ENCODE data around the gene PLEKHA4. TPM values are rescaled to one million over a fixed set of nuclear protein-coding genes. Genes with fewer than 3 reads are reported as not detected.
"Not testable (repeated sequence)": the region's sequence is repeated elsewhere in the genome, so short reads cannot be mapped to it uniquely, and the experiment has no call there.

Gene PLEKHA4
- total RNA-seq, 1 experiment from 2014 or later, result not detected

DNA sequence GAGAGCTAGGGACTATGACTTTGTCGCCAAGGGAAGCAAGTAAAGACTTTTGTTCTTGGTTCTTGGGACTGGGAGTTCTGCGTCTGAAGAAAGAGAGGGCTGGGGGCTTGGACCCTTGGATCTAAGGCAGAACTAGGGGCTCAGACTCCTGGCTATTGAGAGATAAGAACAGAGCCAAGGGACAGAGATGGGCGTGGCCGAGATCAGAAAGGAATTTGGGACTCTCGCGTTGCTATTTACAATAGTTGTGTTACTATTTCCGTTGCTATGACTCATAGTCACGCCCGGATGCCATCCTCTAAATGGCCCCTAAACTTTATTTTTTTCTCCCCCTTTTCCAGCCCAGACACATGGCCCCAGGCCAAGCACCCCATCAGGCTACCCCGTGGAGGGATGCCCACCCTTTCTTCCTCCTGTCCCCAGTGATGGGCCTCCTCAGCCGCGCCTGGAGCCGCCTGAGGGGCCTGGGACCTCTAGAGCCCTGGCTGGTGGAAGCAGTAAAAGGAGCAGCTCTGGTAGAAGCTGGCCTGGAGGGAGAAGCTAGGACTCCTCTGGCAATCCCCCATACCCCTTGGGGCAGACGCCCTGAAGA, 4.6 kb upstream of the PLEKHA4 start:
- H4K20me1 ChIP-seq (ENCODE audit: insufficient read depth, low read depth, low read length), result peaks cover 12% of the 10 kb centered on the region; the same call in 1 of the 2 replicates
- peak overlapping the region; percentile 58; the same call in 1 of the 2 replicates for H2AFZ ChIP-seq (ENCODE audit: low read length)
- H3K36me3 ChIP-seq (ENCODE audit: insufficient read depth, low read length), result 0 out of 2 replicates have a peak, but pooled peaks cover 13% of the 10 kb centered on the region
- peaks cover 38% of the 10 kb centered on the region for H3K4me1 ChIP-seq (ENCODE audit: low read length)
- peak overlapping the region; percentile 95 for H3K4me3 ChIP-seq (ENCODE audit: low read length)
- H3K27me3 ChIP-seq (ENCODE audit: low read length), result no peaks in the 10 kb centered on the region
- H3K27ac ChIP-seq (ENCODE audit: low read length), result peak overlapping the region; percentile 82
- peaks cover 25% of the 10 kb centered on the region for H3K79me2 ChIP-seq (ENCODE audit: low read length)
- H3K9me3 ChIP-seq (ENCODE audit: low read length), result no peaks in the 10 kb centered on the region
- H3K9ac ChIP-seq (ENCODE audit: low read length), result peak overlapping the region; percentile 97
- H3K4me2 ChIP-seq (ENCODE audit: low read depth, low read length, poor library complexity, severe bottlenecking), result peak overlapping the region; percentile 97
- peak; percentile 96 for DNase-seq
- H3K9me2 ChIP-seq (replicated peaks; ENCODE audit: insufficient read depth, low read length), result no peaks in the 10 kb centered on the region

DNA sequence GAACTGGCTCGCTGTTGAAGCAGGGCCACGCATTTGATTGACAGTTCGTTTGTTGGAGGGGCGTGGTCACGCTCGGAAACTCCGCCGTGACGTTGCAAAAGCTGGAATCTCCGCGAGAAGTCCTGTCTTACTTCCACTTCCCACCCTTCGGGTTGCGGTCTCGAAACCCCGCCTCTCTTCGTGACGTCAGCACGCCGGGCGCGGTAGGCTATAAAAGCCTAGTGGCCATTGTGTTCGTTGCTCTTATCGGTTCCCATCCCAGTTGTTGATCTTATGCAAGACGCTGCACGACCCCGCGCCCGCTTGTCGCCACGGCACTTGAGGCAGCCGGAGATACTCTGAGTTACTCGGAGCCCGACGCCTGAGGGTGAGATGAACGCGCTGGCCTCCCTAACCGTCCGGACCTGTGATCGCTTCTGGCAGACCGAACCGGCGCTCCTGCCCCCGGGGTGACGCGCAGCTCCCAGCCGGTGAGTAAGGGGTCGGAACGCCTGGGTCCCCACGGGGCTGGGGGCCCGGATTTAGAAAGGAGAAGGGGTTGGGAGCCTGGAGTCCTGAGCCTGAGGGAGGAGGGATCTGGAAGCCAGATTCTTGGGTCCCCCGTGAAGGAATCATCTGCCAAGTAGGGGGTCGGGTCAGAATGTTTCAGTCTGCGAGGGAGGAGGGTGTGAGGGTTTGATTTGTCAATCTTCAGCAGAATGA, 3.9 kb upstream of the PLEKHA4 start, which contains the start of gene PPP1R15A:
Gene PPP1R15A (plus strand): TSS at position 240 of the 702 bp plus-strand sequence. CDS start 813 bp downstream, outside the sequence.
- no peaks in the 10 kb centered on the region for H3K27me3 ChIP-seq (ENCODE audit: low read length)
- peaks cover 38% of the 10 kb centered on the region for H3K4me1 ChIP-seq (ENCODE audit: low read length)
- H3K9me2 ChIP-seq (replicated peaks; ENCODE audit: insufficient read depth, low read length), result no peaks in the 10 kb centered on the region
- 0 out of 2 replicates have a peak, but pooled peaks cover 13% of the 10 kb centered on the region for H3K36me3 ChIP-seq (ENCODE audit: insufficient read depth, low read length)
- peaks cover 25% of the 10 kb centered on the region for H3K79me2 ChIP-seq (ENCODE audit: low read length)
- H2AFZ ChIP-seq (ENCODE audit: low read length), result peak within 1 kb of the TSS; percentile 58
- peak within 1 kb of the TSS; percentile 97 for H3K9ac ChIP-seq (ENCODE audit: low read length)
- H3K27ac ChIP-seq (ENCODE audit: low read length), result peak within 1 kb of the TSS; percentile 82
- H3K4me3 ChIP-seq (ENCODE audit: low read length), result peak within 1 kb of the TSS; percentile 95
- H4K20me1 ChIP-seq (ENCODE audit: insufficient read depth, low read depth, low read length), result peaks cover 12% of the 10 kb centered on the region; the same call in 1 of the 2 replicates
- DNase-seq, result peak; percentile 100
- no peaks in the 10 kb centered on the region for H3K9me3 ChIP-seq (ENCODE audit: low read length)
- H3K4me2 ChIP-seq (ENCODE audit: low read depth, low read length, poor library complexity, severe bottlenecking), result peak within 1 kb of the TSS; percentile 97

DNA sequence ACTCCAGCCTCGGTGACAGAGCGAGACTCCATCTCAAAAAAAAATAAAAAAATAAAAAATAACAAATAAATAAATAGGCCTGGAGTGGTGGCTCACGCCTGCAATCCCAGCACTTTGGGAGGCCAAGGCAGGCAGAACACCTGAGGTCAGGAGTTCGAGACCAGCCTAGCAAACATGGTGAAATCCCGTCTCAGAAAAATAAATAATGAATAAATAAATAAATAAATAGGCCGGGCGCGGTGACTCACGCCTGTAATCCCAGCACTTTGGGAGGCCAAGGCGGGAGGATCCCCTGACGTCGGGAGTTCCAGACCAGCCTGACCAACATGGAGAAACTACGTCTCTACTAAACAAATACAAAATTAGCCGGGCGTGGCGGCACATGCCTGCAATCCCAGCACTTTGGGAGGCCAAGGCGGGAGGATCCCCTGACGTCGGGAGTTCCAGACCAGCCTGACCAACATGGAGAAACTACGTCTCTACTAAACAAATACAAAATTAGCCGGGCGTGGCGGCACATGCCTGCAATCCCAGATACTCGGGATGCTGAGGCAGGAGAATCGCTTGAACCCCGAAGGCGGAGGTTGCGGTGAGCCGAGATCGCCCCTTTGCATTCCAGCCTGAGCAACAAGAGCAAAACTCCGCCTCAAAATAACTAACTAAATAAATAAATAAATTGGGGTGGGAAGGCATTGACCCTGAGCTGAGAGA, 3.2 kb upstream of the PLEKHA4 start:
- H3K9me2 ChIP-seq (replicated peaks; ENCODE audit: insufficient read depth, low read length); H3K27me3 ChIP-seq (ENCODE audit: low read length); DNase-seq; H3K9me3 ChIP-seq (ENCODE audit: low read length); H2AFZ ChIP-seq (ENCODE audit: low read length); H3K27ac ChIP-seq (ENCODE audit: low read length); H3K4me3 ChIP-seq (ENCODE audit: low read length); H3K9ac ChIP-seq (ENCODE audit: low read length): not testable (repeated sequence)
- H3K4me2 ChIP-seq (ENCODE audit: low read depth, low read length, poor library complexity, severe bottlenecking), result peak overlapping the region; percentile 4
- H4K20me1 ChIP-seq (ENCODE audit: insufficient read depth, low read depth, low read length), result peaks cover 12% of the 10 kb centered on the region; the same call in 1 of the 2 replicates
- H3K79me2 ChIP-seq (ENCODE audit: low read length), result peaks cover 25% of the 10 kb centered on the region
- 0 out of 2 replicates have a peak, but pooled peaks cover 13% of the 10 kb centered on the region for H3K36me3 ChIP-seq (ENCODE audit: insufficient read depth, low read length)
- peaks cover 38% of the 10 kb centered on the region for H3K4me1 ChIP-seq (ENCODE audit: low read length)

DNA sequence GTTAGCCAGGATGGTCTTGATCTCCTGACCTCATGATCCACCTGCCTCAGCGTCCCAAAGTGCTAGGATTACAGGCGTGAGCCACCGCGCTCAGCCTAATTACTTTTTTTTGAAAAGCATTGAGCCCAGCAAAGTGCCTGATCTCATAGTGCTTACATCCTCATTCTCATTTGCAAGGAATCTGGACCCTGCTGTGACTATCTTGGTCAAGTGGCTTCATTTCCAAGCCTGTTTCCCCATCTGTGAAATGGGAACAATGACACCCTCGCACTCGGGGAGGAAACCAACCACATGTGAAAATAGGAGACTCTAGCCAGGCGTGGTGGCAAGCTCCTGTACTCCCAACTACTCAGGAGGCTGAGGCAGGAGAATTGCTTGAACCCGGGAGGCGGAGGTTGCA, 1.6 kb upstream of the PLEKHA4 start:
- Histone ChIP-seq H3K9me3 (ENCODE audit: low read length) (no peaks in the 10 kb centered on the region), H3K9ac (ENCODE audit: low read length) (no peak overlapping the region), H3K27me3 (ENCODE audit: low read length) (no peaks in the 10 kb centered on the region), H4K20me1 (ENCODE audit: insufficient read depth, low read depth, low read length) (peaks cover 12% of the 10 kb centered on the region; the same call in 1 of the 2 replicates), H3K36me3 (ENCODE audit: insufficient read depth, low read length) (0 out of 2 replicates have a peak, but pooled peaks cover 5% of the 10 kb centered on the region), H3K27ac (ENCODE audit: low read length) (no peak overlapping the region), H2AFZ (ENCODE audit: low read length) (no peak overlapping the region), H3K4me2 (ENCODE audit: low read depth, low read length, poor library complexity, severe bottlenecking) (no peak overlapping the region), H3K79me2 (ENCODE audit: low read length) (peaks cover 25% of the 10 kb centered on the region), H3K9me2 (replicated peaks; ENCODE audit: insufficient read depth, low read length) (no peaks in the 10 kb centered on the region), H3K4me1 (ENCODE audit: low read length) (peaks cover 27% of the 10 kb centered on the region), H3K4me3 (ENCODE audit: low read length) (no peak overlapping the region)
- no peak for DNase-seq

DNA sequence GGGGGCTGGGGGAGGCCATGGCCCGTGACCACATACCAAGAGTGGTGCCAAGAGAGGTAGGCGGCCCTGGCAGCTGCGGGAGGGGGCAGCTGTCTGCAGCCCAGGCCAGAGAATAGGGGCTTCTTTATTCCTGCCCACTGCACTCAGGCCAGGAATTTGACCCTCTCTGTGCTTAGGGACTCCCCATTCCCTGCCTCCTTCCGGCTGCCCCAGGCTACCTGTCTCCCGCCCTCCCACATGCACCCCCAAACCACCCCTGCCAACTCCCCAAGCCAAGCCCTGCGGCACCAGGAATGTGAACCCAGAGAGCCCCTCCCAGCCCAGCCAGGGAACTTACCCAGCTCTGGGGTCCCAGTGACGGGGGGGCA, 687 bp downstream of the PLEKHA4 start:
- Histone ChIP-seq H3K4me2 (ENCODE audit: low read depth, low read length, poor library complexity, severe bottlenecking) (no peak overlapping the region), H3K9ac (ENCODE audit: low read length) (no peak overlapping the region), H2AFZ (ENCODE audit: low read length) (no peak overlapping the region)

DNA sequence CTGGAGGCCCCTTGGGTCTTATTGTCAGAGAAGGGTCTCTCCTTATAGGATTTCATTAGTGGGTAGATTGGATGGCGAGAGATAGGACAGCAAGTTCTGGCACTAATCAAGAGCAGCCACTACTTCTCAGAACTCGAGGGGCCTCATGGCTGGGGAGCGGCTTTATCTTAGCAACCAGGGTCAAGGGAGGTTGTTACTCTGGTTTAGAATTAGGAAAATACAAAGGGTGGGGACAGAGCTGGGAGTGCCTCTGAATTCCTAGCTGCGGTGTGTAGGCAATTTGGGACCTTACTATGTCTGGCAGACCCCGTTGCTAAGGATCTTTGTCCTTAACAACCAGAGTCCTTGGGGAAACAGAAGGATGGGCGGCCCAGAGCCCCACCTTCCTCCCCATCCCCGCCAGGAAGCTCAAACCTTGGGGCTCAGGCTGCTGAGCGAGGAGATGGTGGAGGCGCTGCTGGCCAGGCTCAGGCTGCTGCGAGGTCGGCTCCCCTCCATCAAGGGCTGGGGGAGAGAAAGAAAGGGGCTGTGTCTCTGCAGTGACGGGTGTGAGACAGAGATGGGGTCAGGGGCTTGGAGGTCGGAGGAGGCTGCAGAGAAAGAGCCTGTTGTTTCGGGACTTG, 1.2 kb downstream of the PLEKHA4 start:
- Histone ChIP-seq H3K9me3 (ENCODE audit: low read length) (no peaks in the 10 kb centered on the region), H3K9ac (ENCODE audit: low read length) (no peak overlapping the region), H4K20me1 (ENCODE audit: insufficient read depth, low read depth, low read length) (no peaks in the 10 kb centered on the region), H3K36me3 (ENCODE audit: insufficient read depth, low read length) (no peaks in the 10 kb centered on the region), H3K27ac (ENCODE audit: low read length) (no peak overlapping the region), H3K79me2 (ENCODE audit: low read length) (no peaks in the 10 kb centered on the region), H3K4me1 (ENCODE audit: low read length) (peaks cover 6% of the 10 kb centered on the region), H3K4me3 (ENCODE audit: low read length) (no peak overlapping the region), H2AFZ (ENCODE audit: low read length) (no peak overlapping the region), H3K9me2 (replicated peaks; ENCODE audit: insufficient read depth, low read length) (no peaks in the 10 kb centered on the region), H3K4me2 (ENCODE audit: low read depth, low read length, poor library complexity, severe bottlenecking) (no peak overlapping the region), H3K27me3 (ENCODE audit: low read length) (no peaks in the 10 kb centered on the region)
- DNase-seq, result no peak

More for the DNA sequence above, 687 bp downstream of the PLEKHA4 start:
- no peaks in the 10 kb centered on the region for H3K36me3 ChIP-seq (ENCODE audit: insufficient read depth, low read length)
- no peak for DNase-seq
- H3K9me2 ChIP-seq (replicated peaks; ENCODE audit: insufficient read depth, low read length), result no peaks in the 10 kb centered on the region
- H4K20me1 ChIP-seq (ENCODE audit: insufficient read depth, low read depth, low read length), result 0 out of 2 replicates have a peak, but pooled peaks cover 4% of the 10 kb centered on the region
- no peak overlapping the region for H3K27ac ChIP-seq (ENCODE audit: low read length)
- peaks cover 5% of the 10 kb centered on the region for H3K79me2 ChIP-seq (ENCODE audit: low read length)
- H3K27me3 ChIP-seq (ENCODE audit: low read length), result no peaks in the 10 kb centered on the region
- H3K4me3 ChIP-seq (ENCODE audit: low read length), result no peak overlapping the region
- no peaks in the 10 kb centered on the region for H3K9me3 ChIP-seq (ENCODE audit: low read length)
- peaks cover 6% of the 10 kb centered on the region for H3K4me1 ChIP-seq (ENCODE audit: low read length)

DNA sequence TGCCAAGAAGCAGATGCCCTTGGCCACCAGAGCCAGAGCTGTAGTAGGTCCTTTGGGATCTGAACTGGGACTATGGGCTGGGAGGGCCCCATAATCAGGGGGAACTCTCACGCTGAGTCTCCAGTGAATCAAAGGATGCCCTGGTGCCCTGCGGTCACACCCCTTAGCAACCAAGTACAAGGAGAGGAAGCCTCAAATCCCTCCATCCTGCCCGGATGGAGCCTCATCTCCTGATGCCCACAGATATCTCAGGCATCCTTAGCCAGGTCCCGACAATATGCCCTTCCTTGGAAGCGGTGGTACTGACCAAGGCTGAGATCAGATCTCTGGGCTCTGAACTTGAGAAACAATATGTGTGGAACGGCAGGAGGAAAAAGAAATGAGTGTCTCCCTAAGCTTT, 1.7 kb downstream of the PLEKHA4 start:
- Histone ChIP-seq H3K4me2 (ENCODE audit: low read depth, low read length, poor library complexity, severe bottlenecking) (no peak overlapping the region), H2AFZ (ENCODE audit: low read length) (no peak overlapping the region), H3K9me3 (ENCODE audit: low read length) (no peaks in the 10 kb centered on the region), H3K36me3 (ENCODE audit: insufficient read depth, low read length) (no peaks in the 10 kb centered on the region), H3K9ac (ENCODE audit: low read length) (no peak overlapping the region), H3K9me2 (replicated peaks; ENCODE audit: insufficient read depth, low read length) (no peaks in the 10 kb centered on the region), H4K20me1 (ENCODE audit: insufficient read depth, low read depth, low read length) (no peaks in the 10 kb centered on the region), H3K4me3 (ENCODE audit: low read length) (no peak overlapping the region), H3K4me1 (ENCODE audit: low read length) (peaks cover 6% of the 10 kb centered on the region), H3K27ac (ENCODE audit: low read length) (no peak overlapping the region), H3K27me3 (ENCODE audit: low read length) (no peaks in the 10 kb centered on the region), H3K79me2 (ENCODE audit: low read length) (no peaks in the 10 kb centered on the region)
- DNase-seq, result no peak

All from Karpas-422 (cell line).